Hematopoietic multipotent progenitor cell treated with erythropoietin and hydrocortisone succinate and interleukin-3 and kit ligand, for 15 days (in vitro differentiated cells): ENCODE data around the gene SMIM15.
"Not testable (repeated sequence)": the region's sequence is repeated elsewhere in the genome, so short reads cannot be mapped to it uniquely, and the experiment has no call there.

ENCODE experiments used
- DNase-seq: peaks from one replicate; pipeline ENCODE4 v3.0.0-alpha.2; 2015; ENCODE audit warnings: low spot score

The SMIM15 gene

GRCh38 chr5:61162010-61162831 lies at the start of gene SMIM15:
TSS of gene SMIM15 (minus strand) at chr5:61162468. CDS start at chr5:61160171, 2,297 bp downstream.
- DNase-seq, result peak; percentile 67

GRCh38 chr5:61207884-61208283 lies 45.6 kb upstream of the SMIM15 start:
- no peak for DNase-seq

GRCh38 chr5:61205013-61205412 lies 42.7 kb upstream of the SMIM15 start:
- no peak for DNase-seq

GRCh38 chr5:61202213-61202612 lies 39.9 kb upstream of the SMIM15 start:
- no peak for DNase-seq

GRCh38 chr5:61200582-61201155 lies 38.4 kb upstream of the SMIM15 start:
- DNase-seq, result no peak

- no peak for DNase-seq
Measured at GRCh38 chr5:61198606-61199005, 36.3 kb upstream of the SMIM15 start.

GRCh38 chr5:61187826-61188225 lies 25.6 kb upstream of the SMIM15 start:
- not testable (repeated sequence) for DNase-seq

- not testable (repeated sequence) for DNase-seq
Measured at GRCh38 chr5:61187352-61187751, 25.1 kb upstream of the SMIM15 start.

GRCh38 chr5:61186634-61187033 lies 24.4 kb upstream of the SMIM15 start:
- no peak for DNase-seq

- DNase-seq, result no peak
Measured at GRCh38 chr5:61184708-61185107, 22.4 kb upstream of the SMIM15 start.

- DNase-seq, result no peak
Measured at GRCh38 chr5:61183538-61183937, 21.3 kb upstream of the SMIM15 start.

- no peak for DNase-seq
Measured at GRCh38 chr5:61182449-61182848, 20.2 kb upstream of the SMIM15 start.

- DNase-seq, result no peak
Measured at GRCh38 chr5:61180886-61181285, 18.6 kb upstream of the SMIM15 start.

GRCh38 chr5:61178702-61179101 lies 16.4 kb upstream of the SMIM15 start:
- no peak for DNase-seq

- no peak for DNase-seq
Measured at GRCh38 chr5:61177716-61178115, 15.4 kb upstream of the SMIM15 start.

- DNase-seq, result no peak
Measured at GRCh38 chr5:61177070-61177469, 14.8 kb upstream of the SMIM15 start.

- no peak for DNase-seq
Measured at GRCh38 chr5:61176631-61177030, 14.4 kb upstream of the SMIM15 start.

- DNase-seq, result no peak
Measured at GRCh38 chr5:61171479-61171878, 9.2 kb upstream of the SMIM15 start.

GRCh38 chr5:61168951-61169350 lies 6.7 kb upstream of the SMIM15 start:
- no peak for DNase-seq

GRCh38 chr5:61167382-61167781 lies 5.1 kb upstream of the SMIM15 start:
- DNase-seq, result no peak

GRCh38 chr5:61163905-61164304 lies 1.6 kb upstream of the SMIM15 start:
- DNase-seq, result no peak

- no peak for DNase-seq
Measured at GRCh38 chr5:61162832-61163567, 732 bp upstream of the SMIM15 start.

- no peak for DNase-seq
Measured at GRCh38 chr5:61160497-61160896, 1.8 kb downstream of the SMIM15 start.
